HepG2 (cell line): ENCODE results near the gene SAMD14. TPM values are rescaled to one million over a fixed set of nuclear protein-coding genes. Genes with fewer than 3 reads are reported as not detected.
A peak's percentile ranks its signal among the peaks of the same experiment; 100 is the strongest.

ENCODE experiments used
- ADNP ChIP-seq: sonication (generic); formaldehyde crosslinking; IDR thresholded peaks from 2 replicates; pipeline ENCODE4 v1.4.0; 2020; ENCODE audit warnings: missing genetic modification reagents
- ARNT ChIP-seq: fragments of 450-650 bp; IDR thresholded peaks from 2 replicates; pipeline ENCODE4 v1.6.1; 2017
- BCLAF1 ChIP-seq: fragments of 450-650 bp; IDR thresholded peaks from 2 replicates; pipeline ENCODE4 v1.6.1; 2017; ENCODE audit warnings: mild to moderate bottlenecking
- HDAC2 ChIP-seq: sonication (generic); formaldehyde crosslinking; IDR thresholded peaks from 2 replicates; pipeline ENCODE4 v1.4.0; 2020; ENCODE audit warnings: missing genetic modification reagents
- KMT2B ChIP-seq: IDR thresholded peaks from 2 replicates; pipeline ENCODE4 v1.6.1; 2016; ENCODE audit warnings: missing genetic modification reagents, missing compliant biosample characterization
- MAZ ChIP-seq, 2 experiments: sonication (generic) in 1 of 2; formaldehyde crosslinking in 1 of 2; IDR thresholded peaks; 2 replicates each; pipeline versions ENCODE4 v1.5.0 to v1.6.1; 2012 to 2020; ENCODE audit warnings: low read depth in 2 of 2, mild to moderate bottlenecking in 2 of 2, borderline replicate concordance in 1 of 2, improper control_type of control experiment in 1 of 2, low read length in 1 of 2, missing genetic modification reagents in 1 of 2, moderate library complexity in 1 of 2
- MIER3 ChIP-seq: IDR thresholded peaks from 2 replicates; pipeline ENCODE4 v1.6.1; 2016; ENCODE audit warnings: missing compliant biosample characterization, borderline replicate concordance
- RBM39 ChIP-seq: fragments of 200-400 bp; formaldehyde crosslinking; IDR thresholded peaks from one replicate; pipeline ENCODE4 v1.6.1; 2018; ENCODE audit warnings: antibody characterized with exemption, mild to moderate bottlenecking, low read depth, low read length; ENCODE audit not compliant: poor library complexity, severe bottlenecking
- TP53 ChIP-seq: sonication (generic); formaldehyde crosslinking; conservative IDR thresholded peaks from 2 replicates; pipeline ENCODE4 v1.4.0; 2020; ENCODE audit warnings: missing genetic modification reagents
- ZMYM3 ChIP-seq: sonication (generic); formaldehyde crosslinking; IDR thresholded peaks from 2 replicates; pipeline ENCODE4 v1.5.1; 2020; ENCODE audit warnings: mild to moderate bottlenecking, missing genetic modification reagents
- ZNF441 ChIP-seq: sonication (generic); formaldehyde crosslinking; IDR thresholded peaks from 2 replicates; pipeline ENCODE4 v1.7.0; 2021; ENCODE audit warnings: missing genetic modification reagents, borderline replicate concordance
- ZNF597 ChIP-seq: sonication (generic); formaldehyde crosslinking; IDR thresholded peaks from 2 replicates; pipeline ENCODE4 v1.5.0; 2020; ENCODE audit warnings: missing genetic modification reagents
- ZNF713 ChIP-seq: sonication (generic); formaldehyde crosslinking; IDR thresholded peaks from 2 replicates; pipeline ENCODE4 v1.4.0; 2020; ENCODE audit warnings: mild to moderate bottlenecking, missing genetic modification reagents
- ZSCAN21 ChIP-seq: sonication (generic); formaldehyde crosslinking; IDR thresholded peaks from 2 replicates; pipeline ENCODE4 v1.8.0; 2022; ENCODE audit warnings: mild to moderate bottlenecking, missing genetic modification reagents, moderate library complexity, borderline replicate concordance
- polyA plus RNA-seq, 8 experiments: library from polyadenylated mRNA; depleted of rRNA in 3 of 8; stranded (reverse) in 7 of 8; unstranded in 1 of 8; fragments of >200 nt; fragmentation: Illumina TruSeq in 4 of 8; extraction: Trizol in 4 of 8; gene quantifications; 2 replicates each; pipeline versions ENCODE4 v1.2.1 to v1.2.3, GENCODE V29; 2011 to 2016; ENCODE audit warnings: low read depth in 4 of 8, missing spikeins in 1 of 8, mixed read lengths in 1 of 8; ENCODE audit not compliant: insufficient read depth in 1 of 8
- total RNA-seq, 5 experiments: library from RNA; depleted of rRNA; stranded (reverse); fragments of >200 nt; fragmentation: Illumina TruSeq; extraction: Trizol; gene quantifications; 2 replicates each; pipeline ENCODE4 v1.2.3, GENCODE V29; 2016; ENCODE audit warnings: low read depth in 1 of 5
- TF ChIP-seq, protein P1 (sequence below): sonication (generic); formaldehyde crosslinking; IDR thresholded peaks from 2 replicates; pipeline ENCODE4 v1.8.0; 2023; ENCODE audit warnings: mild to moderate bottlenecking, missing genetic modification reagents
- TF ChIP-seq, protein P2 (sequence below): IDR thresholded peaks from 2 replicates; pipeline ENCODE4 v1.6.1; 2016; ENCODE audit warnings: missing compliant biosample characterization, missing genetic modification reagents, borderline replicate concordance
- TF ChIP-seq, protein P3 (sequence below): sonication (generic); formaldehyde crosslinking; IDR thresholded peaks from 2 replicates; pipeline ENCODE4 v1.4.0; 2020; ENCODE audit warnings: mild to moderate bottlenecking, missing genetic modification reagents, borderline replicate concordance

Gene SAMD14
- total and polyA plus RNA-seq, 2 of the 13 experiments (the other 11 are each of a cell fraction or from before 2014, with no cell fraction given), result 0.07 to 0.22 TPM

DNA sequence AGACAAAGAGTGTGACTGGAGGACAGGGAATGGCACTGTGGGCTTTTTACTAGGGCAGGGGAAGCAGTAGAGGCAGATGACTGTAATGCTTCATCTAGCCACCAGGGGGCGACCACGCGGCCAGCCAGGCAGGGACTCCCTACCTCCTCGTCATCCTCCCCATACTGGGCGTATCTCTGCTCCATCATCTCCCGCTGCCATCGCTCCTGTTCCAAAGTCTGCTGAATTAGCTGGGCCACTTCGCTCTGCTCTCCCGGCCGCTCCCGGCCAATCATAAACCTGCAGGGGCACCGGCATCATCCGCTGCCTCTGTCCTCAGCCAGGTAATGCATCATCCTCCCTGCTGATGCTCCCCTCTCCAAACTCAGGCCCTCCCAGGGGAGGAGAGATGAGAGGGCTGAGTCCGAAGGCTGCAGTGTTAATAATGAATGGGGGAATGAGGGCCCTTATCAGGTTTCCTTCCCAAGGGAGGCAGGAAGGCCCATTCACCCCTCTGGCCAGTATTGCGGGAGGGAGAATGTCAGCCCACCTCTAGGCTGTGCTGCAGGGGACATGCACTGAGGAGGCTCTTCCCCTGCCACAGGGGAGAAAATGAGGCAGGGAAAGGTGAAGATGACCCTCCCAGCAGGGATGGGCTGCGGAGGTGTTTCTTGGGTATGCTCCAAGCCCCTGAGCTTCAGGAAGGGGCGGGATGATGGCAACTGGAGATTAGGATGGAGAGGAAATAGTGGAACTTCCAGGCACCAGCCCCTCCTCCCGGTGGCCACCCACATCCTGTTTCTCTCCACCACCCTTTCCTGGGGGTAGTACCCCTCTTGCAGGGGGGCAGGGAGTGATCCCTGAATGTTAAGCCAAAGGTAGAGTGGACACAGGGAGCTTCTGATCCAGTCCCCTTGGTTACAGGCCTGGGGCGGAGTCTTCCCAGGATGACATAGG lies 10.3 kb upstream of the SAMD14 start (continued):
- TF ChIP-seq MIER3 (CRISPR knock-in tag), result 0 out of 2 replicates have a peak, but pooled peaks have one; percentile 23
- TF ChIP-seq, protein P1, sequence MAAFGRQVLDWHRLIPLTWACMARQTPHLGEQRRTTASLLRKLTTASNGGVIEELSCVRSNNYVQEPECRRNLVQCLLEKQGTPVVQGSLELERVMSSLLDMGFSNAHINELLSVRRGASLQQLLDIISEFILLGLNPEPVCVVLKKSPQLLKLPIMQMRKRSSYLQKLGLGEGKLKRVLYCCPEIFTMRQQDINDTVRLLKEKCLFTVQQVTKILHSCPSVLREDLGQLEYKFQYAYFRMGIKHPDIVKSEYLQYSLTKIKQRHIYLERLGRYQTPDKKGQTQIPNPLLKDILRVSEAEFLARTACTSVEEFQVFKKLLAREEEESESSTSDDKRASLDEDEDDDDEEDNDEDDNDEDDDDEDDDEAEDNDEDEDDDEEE (CRISPR knock-in tag), result no peak
- no peak for TF ChIP-seq BCLAF1
- TF ChIP-seq ZNF713 (CRISPR knock-in tag), result no peak
- peak; percentile 57; the same call in 1 of the 2 replicates for TF ChIP-seq MAZ (IDR thresholded peaks at IDR 0.05; ENCODE audit: borderline replicate concordance, low read depth, low read length)
- TF ChIP-seq MAZ (CRISPR knock-in tag; IDR thresholded peaks at IDR 0.05; ENCODE audit: low read depth), result no peak
- no peak for TF ChIP-seq RBM39
- TF ChIP-seq, protein P2, sequence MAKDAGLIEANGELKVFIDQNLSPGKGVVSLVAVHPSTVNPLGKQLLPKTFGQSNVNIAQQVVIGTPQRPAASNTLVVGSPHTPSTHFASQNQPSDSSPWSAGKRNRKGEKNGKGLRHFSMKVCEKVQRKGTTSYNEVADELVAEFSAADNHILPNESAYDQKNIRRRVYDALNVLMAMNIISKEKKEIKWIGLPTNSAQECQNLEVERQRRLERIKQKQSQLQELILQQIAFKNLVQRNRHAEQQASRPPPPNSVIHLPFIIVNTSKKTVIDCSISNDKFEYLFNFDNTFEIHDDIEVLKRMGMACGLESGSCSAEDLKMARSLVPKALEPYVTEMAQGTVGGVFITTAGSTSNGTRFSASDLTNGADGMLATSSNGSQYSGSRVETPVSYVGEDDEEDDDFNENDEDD, result no peak
- TF ChIP-seq TP53 (CRISPR knock-in tag), result no peak
- TF ChIP-seq, protein P3, sequence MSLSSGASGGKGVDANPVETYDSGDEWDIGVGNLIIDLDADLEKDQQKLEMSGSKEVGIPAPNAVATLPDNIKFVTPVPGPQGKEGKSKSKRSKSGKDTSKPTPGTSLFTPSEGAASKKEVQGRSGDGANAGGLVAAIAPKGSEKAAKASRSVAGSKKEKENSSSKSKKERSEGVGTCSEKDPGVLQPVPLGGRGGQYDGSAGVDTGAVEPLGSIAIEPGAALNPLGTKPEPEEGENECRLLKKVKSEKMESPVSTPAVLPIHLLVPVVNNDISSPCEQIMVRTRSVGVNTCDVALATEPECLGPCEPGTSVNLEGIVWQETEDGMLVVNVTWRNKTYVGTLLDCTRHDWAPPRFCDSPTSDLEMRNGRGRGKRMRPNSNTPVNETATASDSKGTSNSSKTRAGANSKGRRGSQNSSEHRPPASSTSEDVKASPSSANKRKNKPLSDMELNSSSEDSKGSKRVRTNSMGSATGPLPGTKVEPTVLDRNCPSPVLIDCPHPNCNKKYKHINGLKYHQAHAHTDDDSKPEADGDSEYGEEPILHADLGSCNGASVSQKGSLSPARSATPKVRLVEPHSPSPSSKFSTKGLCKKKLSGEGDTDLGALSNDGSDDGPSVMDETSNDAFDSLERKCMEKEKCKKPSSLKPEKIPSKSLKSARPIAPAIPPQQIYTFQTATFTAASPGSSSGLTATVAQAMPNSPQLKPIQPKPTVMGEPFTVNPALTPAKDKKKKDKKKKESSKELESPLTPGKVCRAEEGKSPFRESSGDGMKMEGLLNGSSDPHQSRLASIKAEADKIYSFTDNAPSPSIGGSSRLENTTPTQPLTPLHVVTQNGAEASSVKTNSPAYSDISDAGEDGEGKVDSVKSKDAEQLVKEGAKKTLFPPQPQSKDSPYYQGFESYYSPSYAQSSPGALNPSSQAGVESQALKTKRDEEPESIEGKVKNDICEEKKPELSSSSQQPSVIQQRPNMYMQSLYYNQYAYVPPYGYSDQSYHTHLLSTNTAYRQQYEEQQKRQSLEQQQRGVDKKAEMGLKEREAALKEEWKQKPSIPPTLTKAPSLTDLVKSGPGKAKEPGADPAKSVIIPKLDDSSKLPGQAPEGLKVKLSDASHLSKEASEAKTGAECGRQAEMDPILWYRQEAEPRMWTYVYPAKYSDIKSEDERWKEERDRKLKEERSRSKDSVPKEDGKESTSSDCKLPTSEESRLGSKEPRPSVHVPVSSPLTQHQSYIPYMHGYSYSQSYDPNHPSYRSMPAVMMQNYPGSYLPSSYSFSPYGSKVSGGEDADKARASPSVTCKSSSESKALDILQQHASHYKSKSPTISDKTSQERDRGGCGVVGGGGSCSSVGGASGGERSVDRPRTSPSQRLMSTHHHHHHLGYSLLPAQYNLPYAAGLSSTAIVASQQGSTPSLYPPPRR (CRISPR knock-in tag), result no peak
- TF ChIP-seq ZMYM3 (CRISPR knock-in tag), result no peak
- no peak for TF ChIP-seq ZNF441 (CRISPR knock-in tag)
- no peak for TF ChIP-seq ZSCAN21
- TF ChIP-seq ADNP (CRISPR knock-in tag), result no peak
- TF ChIP-seq ARNT, result no peak
- TF ChIP-seq KMT2B (CRISPR knock-in tag), result no peak
- TF ChIP-seq ZNF597, result no peak
- peak; percentile 27; the same call in 1 of the 2 replicates for TF ChIP-seq HDAC2 (CRISPR knock-in tag)
